WTC11 (cell line): Measurements from ENCODE around the gene CNP.

Source experiments
- CTCF ChIP-seq: fragments of 200-600 bp; IDR thresholded peaks from 2 replicates; pipeline ENCODE4 v1.8.0; 2022; ENCODE audit warnings: antibody characterized with exemption
- ELF4 ChIP-seq: sonication (generic); formaldehyde crosslinking; IDR thresholded peaks from 2 replicates; pipeline ENCODE4 v1.8.1; 2022; ENCODE audit warnings: low read depth, mild to moderate bottlenecking, moderate library complexity, missing genetic modification reagents
- TF ChIP-seq, protein P1 (sequence below): sonication (generic); formaldehyde crosslinking; IDR thresholded peaks from 2 replicates; pipeline ENCODE4 v1.8.1; 2023; ENCODE audit warnings: mild to moderate bottlenecking, missing genetic modification reagents

GRCh38 chr17:41986634-41987033 lies 20.0 kb downstream of the CNP start:
- no peak for TF ChIP-seq ELF4 (CRISPR knock-in tag)
- TF ChIP-seq, protein P1, sequence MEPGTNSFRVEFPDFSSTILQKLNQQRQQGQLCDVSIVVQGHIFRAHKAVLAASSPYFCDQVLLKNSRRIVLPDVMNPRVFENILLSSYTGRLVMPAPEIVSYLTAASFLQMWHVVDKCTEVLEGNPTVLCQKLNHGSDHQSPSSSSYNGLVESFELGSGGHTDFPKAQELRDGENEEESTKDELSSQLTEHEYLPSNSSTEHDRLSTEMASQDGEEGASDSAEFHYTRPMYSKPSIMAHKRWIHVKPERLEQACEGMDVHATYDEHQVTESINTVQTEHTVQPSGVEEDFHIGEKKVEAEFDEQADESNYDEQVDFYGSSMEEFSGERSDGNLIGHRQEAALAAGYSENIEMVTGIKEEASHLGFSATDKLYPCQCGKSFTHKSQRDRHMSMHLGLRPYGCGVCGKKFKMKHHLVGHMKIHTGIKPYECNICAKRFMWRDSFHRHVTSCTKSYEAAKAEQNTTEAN (CRISPR knock-in tag): no peak
- TF ChIP-seq CTCF: no peak
